Esophagus squamous epithelium (tissue), 4 donors: ENCODE results near the gene MMEL1.

Experiments
- POLR2A ChIP-seq, 4 donors: fragments of 450-650 bp; IDR thresholded peaks; one replicate each; pipeline ENCODE4 v1.6.1; 2017; ENCODE audit warnings: antibody characterized with exemption in 4 of 4, mild to moderate bottlenecking in 4 of 4, moderate library complexity in 3 of 4
- TF ChIP-seq, protein P1 (sequence below), 6 experiments: fragments of 450-650 bp in 4 of 6; fragments of 200-600 bp in 2 of 6; sonication (generic) in 2 of 6; IDR thresholded peaks; one replicate each; pipeline ENCODE4 v1.5.1; 2016 to 2019; ENCODE audit warnings: antibody characterized with exemption in 6 of 6, mild to moderate bottlenecking in 4 of 6, moderate library complexity in 4 of 6

DNA sequence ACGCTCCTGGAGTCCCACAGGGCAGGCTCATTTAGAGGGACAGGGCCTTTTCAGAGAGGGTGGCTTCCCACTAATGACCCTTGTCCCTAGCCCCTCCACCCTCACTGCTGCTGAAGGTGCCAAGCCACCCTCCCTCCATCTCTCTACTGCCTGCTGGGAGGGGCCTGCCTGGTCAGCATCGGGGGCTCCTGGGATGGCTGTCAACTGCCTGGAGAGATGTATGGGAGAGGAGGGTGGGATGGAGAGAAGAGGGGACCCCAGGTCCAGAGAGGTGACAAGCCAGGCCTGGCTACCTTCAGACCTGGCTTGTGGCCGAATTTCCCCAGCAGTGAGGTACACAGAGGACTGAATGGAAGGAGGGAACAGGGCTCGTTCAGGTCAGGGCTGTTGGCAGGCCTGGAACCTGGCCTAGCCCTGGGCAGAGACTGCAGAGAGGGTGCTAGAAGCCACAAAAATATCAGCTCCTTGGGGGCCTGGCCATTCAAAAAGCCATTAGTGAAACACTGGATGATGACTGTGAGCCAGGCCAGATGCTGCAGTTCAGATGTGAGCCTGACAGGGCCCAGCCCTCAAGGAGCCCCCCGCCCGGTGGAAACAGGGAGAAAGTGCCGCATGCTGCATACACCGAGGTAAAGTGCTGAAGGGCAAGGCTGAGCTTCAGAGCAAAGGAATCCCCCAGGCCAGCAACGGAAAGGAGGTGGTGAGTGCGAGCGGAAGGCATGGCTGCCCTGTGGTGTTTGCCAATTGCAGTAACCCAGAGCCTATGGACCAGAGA lies 20.0 kb downstream of the MMEL1 start:
- TF ChIP-seq, protein P1, sequence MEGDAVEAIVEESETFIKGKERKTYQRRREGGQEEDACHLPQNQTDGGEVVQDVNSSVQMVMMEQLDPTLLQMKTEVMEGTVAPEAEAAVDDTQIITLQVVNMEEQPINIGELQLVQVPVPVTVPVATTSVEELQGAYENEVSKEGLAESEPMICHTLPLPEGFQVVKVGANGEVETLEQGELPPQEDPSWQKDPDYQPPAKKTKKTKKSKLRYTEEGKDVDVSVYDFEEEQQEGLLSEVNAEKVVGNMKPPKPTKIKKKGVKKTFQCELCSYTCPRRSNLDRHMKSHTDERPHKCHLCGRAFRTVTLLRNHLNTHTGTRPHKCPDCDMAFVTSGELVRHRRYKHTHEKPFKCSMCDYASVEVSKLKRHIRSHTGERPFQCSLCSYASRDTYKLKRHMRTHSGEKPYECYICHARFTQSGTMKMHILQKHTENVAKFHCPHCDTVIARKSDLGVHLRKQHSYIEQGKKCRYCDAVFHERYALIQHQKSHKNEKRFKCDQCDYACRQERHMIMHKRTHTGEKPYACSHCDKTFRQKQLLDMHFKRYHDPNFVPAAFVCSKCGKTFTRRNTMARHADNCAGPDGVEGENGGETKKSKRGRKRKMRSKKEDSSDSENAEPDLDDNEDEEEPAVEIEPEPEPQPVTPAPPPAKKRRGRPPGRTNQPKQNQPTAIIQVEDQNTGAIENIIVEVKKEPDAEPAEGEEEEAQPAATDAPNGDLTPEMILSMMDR (IDR thresholded peaks at IDR 0.05), result no peak
- TF ChIP-seq POLR2A (IDR thresholded peaks at IDR 0.05), result no peak
